Esophagus squamous epithelium (tissue), 5 donors: ENCODE results near the gene PRDX3. TPM values are rescaled to one million over a fixed set of nuclear protein-coding genes. Genes with fewer than 3 reads are reported as not detected.
"Not testable (repeated sequence)": the region's sequence is repeated elsewhere in the genome, so short reads cannot be mapped to it uniquely, and the experiment has no call there.

ENCODE experiments used
- DNase-seq: peaks from one replicate; lab custom pipeline; 2025; lab: John Stamatoyannopoulos, UW
- H3K27ac ChIP-seq, 4 donors: fragments of 200-600 bp; sonication (generic); one replicate each; pipeline ENCODE4 v1.5.1; 2016 to 2019; ENCODE audit warnings: mild to moderate bottlenecking in 1 of 4
- H3K27me3 ChIP-seq, 4 donors: fragments of 200-600 bp; sonication (generic); 1 replicate in 3 of 4; 2 replicates in 1 of 4; pipeline versions ENCODE4 v1.5.1 to v1.6.0; 2017 to 2021; ENCODE audit warnings: antibody characterized with exemption in 1 of 4
- H3K36me3 ChIP-seq, 3 donors: fragments of 200-600 bp; sonication (generic); one replicate each; pipeline ENCODE4 v1.5.1; 2016 to 2019
- H3K4me1 ChIP-seq, 3 donors: fragments of 200-600 bp; sonication (generic); one replicate each; pipeline ENCODE4 v1.5.1; 2017 to 2019
- H3K4me3 ChIP-seq, 4 donors: fragments of 200-600 bp; sonication (generic); 1 replicate in 3 of 4; 2 replicates in 1 of 4; pipeline ENCODE4 v1.5.1; 2016 to 2019; ENCODE audit warnings: mild to moderate bottlenecking in 2 of 4, moderate library complexity in 1 of 4
- H3K9me3 ChIP-seq, 3 donors: fragments of 200-600 bp; sonication (generic); one replicate each; pipeline ENCODE4 v1.5.1; 2016 to 2019
- CTCF ChIP-seq, 6 experiments: fragments of 450-650 bp in 4 of 6; fragments of 200-600 bp in 2 of 6; sonication (generic) in 2 of 6; IDR thresholded peaks; one replicate each; pipeline ENCODE4 v1.5.1; 2016 to 2019; ENCODE audit warnings: antibody characterized with exemption in 6 of 6, mild to moderate bottlenecking in 4 of 6, moderate library complexity in 4 of 6
- POLR2A ChIP-seq, 4 donors: fragments of 450-650 bp; IDR thresholded peaks; one replicate each; pipeline ENCODE4 v1.6.1; 2017; ENCODE audit warnings: antibody characterized with exemption in 4 of 4, mild to moderate bottlenecking in 4 of 4, moderate library complexity in 3 of 4
- WGBS, 2 donors: methylation state at CpG; one replicate each; pipeline ENCODE4 v1.1.5; 2018; 5-methylcytosine and 5-hydroxymethylcytosine counted together
- intact Hi-C: fragments of 100-400 bp; cut with DNase I; formaldehyde crosslinking; loops from one replicate; pipeline ENCODE4 v1.15.0; 2022
- total RNA-seq, 4 donors: library from RNA; depleted of rRNA; stranded (reverse); fragments of >200 nt; gene quantifications; one replicate each; pipeline ENCODE4 v1.1.0, GENCODE V29; 2016
- donor health status: DM: yes; HTN: yes; CAD: no.

PRDX3 gene
- total RNA-seq, 4 donors from 2014 or later = 42.9 to 183 (median 119) TPM

GRCh38 chr10:119159332-119159731 is 19.3 kb downstream of the PRDX3 start:
- H3K27ac ChIP-seq = no peak overlapping the region
- H3K9me3 ChIP-seq = no peaks in the 10 kb centered on the region
- H3K4me3 ChIP-seq = no peak overlapping the region
- no peak for DNase-seq
- H3K27me3 ChIP-seq = no peaks in the 10 kb centered on the region
- intact Hi-C loops = no loop called here
- peaks cover 22 to 82% (median 42%) of the 10 kb centered on the region in 3 donors for H3K36me3 ChIP-seq
- peaks cover 2 to 20% (median 3%) of the 10 kb centered on the region in 3 donors for H3K4me1 ChIP-seq
- TF ChIP-seq POLR2A (IDR thresholded peaks at IDR 0.05) (no peak), CTCF (IDR thresholded peaks at IDR 0.05) (no peak)
- 79 to 93% methylated on average over 7 of the region's 8 CpGs for WGBS, 2 donors

GRCh38 chr10:119153661-119154060 is 25.0 kb downstream of the PRDX3 start:
- Histone ChIP-seq H3K4me3 (no peak overlapping the region), H3K36me3 (peaks cover 17 to 100% (median 31%) of the 10 kb centered on the region in 3 donors), H3K9me3 (no peaks in the 10 kb centered on the region), H3K4me1 (no peaks in the 10 kb centered on the region), H3K27ac (no peak overlapping the region), H3K27me3 (no peaks in the 10 kb centered on the region)
- DNase-seq = no peak
- WGBS, 2 donors = 94 to 95% methylated on average over 4 to 11 of the region's 12 CpGs
- TF ChIP-seq CTCF (IDR thresholded peaks at IDR 0.05) (no peak), POLR2A (IDR thresholded peaks at IDR 0.05) (no peak)
- intact Hi-C loops = no loop called here

GRCh38 chr10:119153041-119153440 is 25.6 kb downstream of the PRDX3 start:
- H3K9me3 ChIP-seq = no peaks in the 10 kb centered on the region
- no peak overlapping the region for H3K27ac ChIP-seq
- no peak for TF ChIP-seq CTCF (IDR thresholded peaks at IDR 0.05)
- no peak for TF ChIP-seq POLR2A (IDR thresholded peaks at IDR 0.05)
- 87 to 94% methylated on average over 4 of the region's 5 CpGs for WGBS, 2 donors
- H3K4me3 ChIP-seq = no peak overlapping the region
- peaks cover 17 to 100% (median 31%) of the 10 kb centered on the region in 3 donors for H3K36me3 ChIP-seq
- H3K4me1 ChIP-seq = no peaks in the 10 kb centered on the region
- no peaks in the 10 kb centered on the region for H3K27me3 ChIP-seq
- DNase-seq = no peak
- intact Hi-C loops = no loop called here

- 93 to 100% methylated on average over 3 to 6 of the region's 6 CpGs for WGBS, 2 donors
- peaks cover 21 to 100% (median 33%) of the 10 kb centered on the region in 3 donors for H3K36me3 ChIP-seq
- H3K27ac ChIP-seq, H3K4me3 ChIP-seq, DNase-seq, H3K9me3 ChIP-seq, H3K27me3 ChIP-seq, intact Hi-C loops, H3K4me1 ChIP-seq: not testable (repeated sequence)
These were observed 27.0 kb downstream of the PRDX3 start for GRCh38 chr10:119151601-119152000.

- H3K27me3 ChIP-seq = no peaks in the 10 kb centered on the region
- 84 to 94% methylated on average over 13 of the region's 13 CpGs for WGBS, 2 donors
- no peak for TF ChIP-seq POLR2A (IDR thresholded peaks at IDR 0.05)
- H3K9me3 ChIP-seq = no peaks in the 10 kb centered on the region
- no peak overlapping the region for H3K4me3 ChIP-seq
- no peaks in the 10 kb centered on the region for H3K4me1 ChIP-seq
- intact Hi-C loops = no loop called here
- DNase-seq = no peak
- no peak overlapping the region for H3K27ac ChIP-seq
- peaks cover 14 to 95% (median 16%) of the 10 kb centered on the region in 3 donors for H3K36me3 ChIP-seq
These were observed 28.9 kb downstream of the PRDX3 start for GRCh38 chr10:119149729-119150128.

GRCh38 chr10:119149157-119149556 is 29.5 kb downstream of the PRDX3 start:
- Histone ChIP-seq H3K9me3 (no peaks in the 10 kb centered on the region), H3K36me3 (peaks cover 8 to 91% (median 11%) of the 10 kb centered on the region in 3 donors), H3K27ac (no peak overlapping the region), H3K4me3 (no peak overlapping the region), H3K27me3 (no peaks in the 10 kb centered on the region), H3K4me1 (no peaks in the 10 kb centered on the region)
- intact Hi-C loops = no loop called here
- 92 to 93% methylated on average over 6 to 8 of the region's 8 CpGs for WGBS, 2 donors
- DNase-seq = no peak
- TF ChIP-seq POLR2A (IDR thresholded peaks at IDR 0.05) = no peak
- no peak for TF ChIP-seq CTCF (IDR thresholded peaks at IDR 0.05)
